ENCODE results near the gene TMEM8B. TPM values are rescaled to one million over a fixed set of nuclear protein-coding genes. Genes with fewer than 3 reads are reported as not detected.

TMEM8B gene
- total and polyA plus RNA-seq, 10 donors = 2.9 to 9.8 (median 6.2) TPM

DNA sequence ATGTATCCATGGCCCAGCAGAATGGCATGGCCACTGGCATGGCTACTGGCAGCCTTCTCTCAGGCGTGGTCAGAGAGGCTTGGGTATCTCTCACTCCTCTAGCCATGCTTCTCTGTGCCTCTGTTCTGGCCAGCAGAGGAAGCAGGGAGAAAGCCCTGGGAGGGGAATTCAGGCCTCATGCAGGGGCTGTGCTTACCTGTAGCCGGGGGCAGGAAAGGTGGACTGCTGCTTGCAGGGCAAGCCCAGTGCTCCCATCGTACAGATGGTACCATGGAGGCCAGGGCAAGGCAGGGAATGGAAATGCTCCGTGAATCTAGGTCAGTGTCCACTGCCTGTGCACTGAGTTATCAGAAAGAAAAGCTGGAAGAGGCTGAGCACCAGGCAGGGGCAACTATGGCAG lies 38.5 kb downstream of the TMEM8B start:
- no peaks in the 10 kb centered on the region for H3K4me1 ChIP-seq
- H3K4me3 ChIP-seq = no peak overlapping the region
- intact Hi-C loops (cut with DNase I; ENCODE audit: low total_unique reads) = no loop called here
- no peak overlapping the region for H3K27ac ChIP-seq
- WGBS, 5 donors = 85 to 94% (median 88%) methylated on average over 4 of the region's 4 CpGs
- TF ChIP-seq, protein P1, sequence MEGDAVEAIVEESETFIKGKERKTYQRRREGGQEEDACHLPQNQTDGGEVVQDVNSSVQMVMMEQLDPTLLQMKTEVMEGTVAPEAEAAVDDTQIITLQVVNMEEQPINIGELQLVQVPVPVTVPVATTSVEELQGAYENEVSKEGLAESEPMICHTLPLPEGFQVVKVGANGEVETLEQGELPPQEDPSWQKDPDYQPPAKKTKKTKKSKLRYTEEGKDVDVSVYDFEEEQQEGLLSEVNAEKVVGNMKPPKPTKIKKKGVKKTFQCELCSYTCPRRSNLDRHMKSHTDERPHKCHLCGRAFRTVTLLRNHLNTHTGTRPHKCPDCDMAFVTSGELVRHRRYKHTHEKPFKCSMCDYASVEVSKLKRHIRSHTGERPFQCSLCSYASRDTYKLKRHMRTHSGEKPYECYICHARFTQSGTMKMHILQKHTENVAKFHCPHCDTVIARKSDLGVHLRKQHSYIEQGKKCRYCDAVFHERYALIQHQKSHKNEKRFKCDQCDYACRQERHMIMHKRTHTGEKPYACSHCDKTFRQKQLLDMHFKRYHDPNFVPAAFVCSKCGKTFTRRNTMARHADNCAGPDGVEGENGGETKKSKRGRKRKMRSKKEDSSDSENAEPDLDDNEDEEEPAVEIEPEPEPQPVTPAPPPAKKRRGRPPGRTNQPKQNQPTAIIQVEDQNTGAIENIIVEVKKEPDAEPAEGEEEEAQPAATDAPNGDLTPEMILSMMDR (IDR thresholded peaks at IDR 0.05 in 8 of 11, conservative IDR thresholded peaks at IDR 0.05 in 3 of 11) = no peak
- TF ChIP-seq POLR2A (IDR thresholded peaks at IDR 0.05) (no peak), POLR2AphosphoS5 (IDR thresholded peaks at IDR 0.05) (no peak)
- DNase-seq = no peak
- H3K36me3 ChIP-seq = no peaks in the 10 kb centered on the region
- no peaks in the 10 kb centered on the region for H3K9me3 ChIP-seq
- H3K27me3 ChIP-seq (replicated peaks in 1 of 7) = peaks cover 0 to 25% (median 0%) of the 10 kb centered on the region in 7 donors

DNA sequence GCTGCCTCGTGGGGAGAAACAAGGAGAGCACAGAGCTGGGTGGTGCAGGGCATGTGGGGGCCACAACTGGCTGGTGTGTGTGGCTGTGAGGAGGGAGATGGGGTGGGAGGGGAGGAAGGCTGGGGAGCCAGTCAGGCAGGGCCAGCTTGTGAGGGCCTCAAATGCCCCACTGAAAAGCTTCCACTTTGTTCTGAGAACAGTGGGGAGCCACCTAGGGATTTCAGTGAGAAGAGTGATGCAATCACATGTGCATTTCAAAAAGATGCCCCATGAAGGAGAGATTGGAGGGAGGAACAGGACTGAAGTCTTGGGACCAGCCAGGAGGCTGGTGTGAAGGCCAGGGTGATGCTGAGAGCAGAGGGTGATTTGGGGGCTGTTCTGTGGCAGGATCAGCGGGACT lies 39.9 kb downstream of the TMEM8B start:
- Histone ChIP-seq H3K27ac (no peak overlapping the region), H3K4me3 (no peak overlapping the region), H3K36me3 (no peaks in the 10 kb centered on the region), H3K4me1 (no peaks in the 10 kb centered on the region), H3K9me3 (no peaks in the 10 kb centered on the region), H3K27me3 (replicated peaks in 1 of 7) (peaks cover 0 to 12% (median 0%) of the 10 kb centered on the region in 7 donors)
- no peak for DNase-seq
- 58 to 77% (median 74%) methylated on average over 2 of the region's 2 CpGs for WGBS, 5 donors
- intact Hi-C loops (cut with DNase I; ENCODE audit: low total_unique reads) = no loop called here
- TF ChIP-seq, protein P1 (IDR thresholded peaks at IDR 0.05 in 8 of 11, conservative IDR thresholded peaks at IDR 0.05 in 3 of 11) = no peak
- TF ChIP-seq POLR2A (IDR thresholded peaks at IDR 0.05) = no peak
- no peak for TF ChIP-seq POLR2AphosphoS5 (IDR thresholded peaks at IDR 0.05)

DNA sequence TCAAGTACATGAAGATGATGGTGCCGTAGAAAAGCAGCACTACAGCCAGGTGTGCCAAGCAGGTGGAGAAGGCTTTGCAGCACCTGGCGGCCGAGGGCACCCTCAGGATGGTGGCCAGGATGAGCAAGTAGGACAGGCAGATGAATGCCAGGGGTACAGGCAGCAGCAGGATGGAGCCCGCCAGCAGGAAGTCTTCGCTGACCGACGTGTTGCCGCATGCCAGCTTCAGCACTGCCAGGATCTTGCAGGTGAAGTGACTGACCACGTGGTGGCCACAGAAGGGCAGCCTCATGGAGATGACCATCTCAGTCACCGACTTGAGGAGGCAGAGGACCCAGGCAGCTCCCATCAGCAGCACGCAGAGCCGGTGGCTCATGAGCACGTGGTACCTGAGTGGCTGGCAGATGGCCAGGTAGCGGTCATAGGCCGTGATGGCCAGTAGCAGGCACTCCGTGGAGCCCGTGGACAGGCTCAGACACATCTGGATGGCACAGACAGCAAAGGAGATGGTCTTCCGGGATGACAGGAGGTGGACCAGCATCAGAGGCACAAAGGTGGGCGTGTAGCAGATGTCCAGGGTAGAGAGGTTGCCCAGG lies 40.7 kb downstream of the TMEM8B start:
- Histone ChIP-seq H3K4me3 (no peak overlapping the region), H3K36me3 (no peaks in the 10 kb centered on the region), H3K27ac (no peak overlapping the region), H3K27me3 (replicated peaks in 1 of 7) (peaks cover 0 to 10% (median 0%) of the 10 kb centered on the region in 7 donors), H3K4me1 (no peaks in the 10 kb centered on the region), H3K9me3 (no peaks in the 10 kb centered on the region)
- no peak for DNase-seq
- TF ChIP-seq POLR2AphosphoS5 (IDR thresholded peaks at IDR 0.05) = no peak
- TF ChIP-seq, protein P1 (IDR thresholded peaks at IDR 0.05 in 8 of 11, conservative IDR thresholded peaks at IDR 0.05 in 3 of 11) = no peak
- no peak for TF ChIP-seq POLR2A (IDR thresholded peaks at IDR 0.05)
- WGBS, 5 donors = 76 to 91% (median 86%) methylated on average over 10 to 19 of the region's 19 CpGs
- intact Hi-C loops (cut with DNase I; ENCODE audit: low total_unique reads) = no loop called here

DNA sequence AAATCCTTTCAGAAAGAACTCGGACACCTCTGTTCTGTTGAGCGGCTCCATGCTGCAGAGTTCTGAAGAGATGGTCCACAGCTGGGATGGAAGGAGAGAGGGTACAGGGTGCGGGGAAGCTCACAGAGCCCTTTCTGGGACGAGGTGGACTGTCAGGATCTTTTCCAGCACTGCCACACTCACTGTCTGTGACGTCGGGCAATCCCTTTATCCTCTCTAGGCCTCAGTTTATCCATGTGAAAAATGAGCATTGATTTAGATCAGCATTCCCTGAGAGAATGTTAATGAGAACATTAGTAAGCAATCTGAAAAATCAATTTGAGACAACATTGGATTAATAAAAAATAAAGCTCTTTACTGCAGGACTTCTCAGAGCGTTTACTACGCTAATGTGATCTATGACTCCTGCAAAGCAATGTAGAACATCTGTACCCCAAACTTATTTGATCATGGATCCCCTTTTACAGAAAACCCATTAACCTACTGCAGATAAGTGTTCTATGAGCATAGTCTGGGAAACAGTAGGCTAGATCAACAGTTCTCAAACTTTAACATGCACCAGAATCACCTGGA lies 41.4 kb downstream of the TMEM8B start, which contains the start of gene OR13J1:
TSS of gene OR13J1 (minus strand) at position 51 of the 573 bp plus-strand sequence. CDS start at position 51, 0 bp downstream.
- H3K4me3 ChIP-seq = no peak within 1 kb of the TSS
- WGBS, 5 donors = 83 to 92% (median 89%) methylated on average over 8 of the region's 8 CpGs
- TF ChIP-seq POLR2AphosphoS5 (IDR thresholded peaks at IDR 0.05) = no peak
- TF ChIP-seq POLR2A (IDR thresholded peaks at IDR 0.05) = no peak
- TF ChIP-seq, protein P1 (IDR thresholded peaks at IDR 0.05 in 8 of 11, conservative IDR thresholded peaks at IDR 0.05 in 3 of 11) = no peak
- no peak within 1 kb of the TSS for H3K27ac ChIP-seq
- DNase-seq = no peak
- intact Hi-C loops (cut with DNase I; ENCODE audit: low total_unique reads) = no loop called here
- H3K4me1 ChIP-seq = no peaks in the 10 kb centered on the region
- peaks cover 0 to under 1% (median 0%) of the 10 kb centered on the region in 8 donors for H3K9me3 ChIP-seq
- H3K27me3 ChIP-seq (replicated peaks in 1 of 7) = peaks cover 0 to 6% (median 0%) of the 10 kb centered on the region in 7 donors
- H3K36me3 ChIP-seq = no peaks in the 10 kb centered on the region
